GM18517 (cell line): ENCODE measurements around the gene TLX3.
"Not testable (repeated sequence)": the region's sequence is repeated elsewhere in the genome, so short reads cannot be mapped to it uniquely, and the experiment has no call there.

ENCODE experiments used
- ATAC-seq: cut with Tn5 transposase; IDR thresholded peaks from one replicate; pipeline ENCODE4 v1.9.1; 2021; ENCODE audit warnings: mild to moderate bottlenecking, moderate library complexity; ENCODE audit not compliant: unreplicated experiment

The TLX3 gene

DNA sequence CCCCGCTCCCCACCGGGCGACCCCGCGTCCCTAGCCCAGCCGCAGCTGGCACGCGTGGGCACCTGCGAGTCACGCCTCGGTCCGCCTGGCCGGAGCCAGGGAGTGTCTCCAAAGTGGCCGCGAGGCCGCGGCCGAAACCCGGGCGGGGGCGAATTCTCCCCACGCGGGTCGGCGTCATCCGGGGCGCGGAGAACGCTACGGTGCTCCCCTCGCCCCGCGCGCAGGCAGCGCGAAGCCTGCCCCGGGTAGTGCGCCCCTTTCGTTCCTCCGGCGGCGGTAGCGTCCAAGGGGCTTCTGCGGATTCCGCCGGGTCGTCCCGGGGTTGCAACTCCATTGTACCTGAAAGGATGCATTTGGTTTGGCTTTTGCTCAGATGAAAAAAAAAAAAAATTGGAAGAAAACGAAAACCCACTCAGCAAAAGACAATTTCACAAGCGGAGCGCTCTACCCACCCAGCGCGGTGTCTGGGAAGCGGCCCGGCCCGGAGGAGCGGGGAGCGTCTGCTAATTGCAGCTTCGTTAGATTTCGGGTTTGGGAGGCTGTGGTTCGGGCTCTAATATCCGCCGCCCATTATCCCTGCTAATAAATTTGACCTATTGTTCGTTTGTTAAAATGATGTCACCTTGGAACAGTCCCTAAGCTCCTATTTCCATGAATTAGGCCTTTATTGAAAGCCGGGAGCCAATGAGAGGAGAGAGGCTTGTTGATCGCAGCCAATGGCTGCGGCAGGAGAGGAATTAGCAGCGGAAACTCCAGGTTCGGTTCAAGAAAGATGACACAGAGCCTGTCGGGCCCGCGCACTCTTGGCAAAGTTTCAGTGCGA lies at the start of gene TLX3:
Gene TLX3, plus strand, starts transcription at position 796 of the 823 bp plus-strand sequence. CDS start 118 bp downstream, outside the sequence.
- ATAC-seq, result no peak

DNA sequence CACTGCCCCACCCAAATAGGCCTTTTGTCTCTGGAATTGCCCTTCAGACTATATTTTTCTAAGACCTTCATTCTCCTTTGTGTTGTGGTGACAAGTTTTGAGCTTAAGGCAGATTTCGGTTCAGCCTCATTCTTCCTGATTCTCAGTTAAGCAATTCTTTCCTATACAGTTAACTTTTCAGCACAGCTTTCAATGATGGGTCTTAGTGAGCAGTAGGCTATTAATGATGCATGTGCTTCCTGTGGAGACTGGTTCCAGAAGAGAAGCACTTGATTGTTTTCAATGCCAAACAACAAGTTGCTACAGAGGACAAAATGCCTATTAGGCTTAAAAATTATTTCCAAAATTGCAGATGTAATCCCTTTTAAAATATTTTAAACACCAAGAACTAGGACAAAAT lies 47.7 kb upstream of the TLX3 start:
- no peak for ATAC-seq

DNA sequence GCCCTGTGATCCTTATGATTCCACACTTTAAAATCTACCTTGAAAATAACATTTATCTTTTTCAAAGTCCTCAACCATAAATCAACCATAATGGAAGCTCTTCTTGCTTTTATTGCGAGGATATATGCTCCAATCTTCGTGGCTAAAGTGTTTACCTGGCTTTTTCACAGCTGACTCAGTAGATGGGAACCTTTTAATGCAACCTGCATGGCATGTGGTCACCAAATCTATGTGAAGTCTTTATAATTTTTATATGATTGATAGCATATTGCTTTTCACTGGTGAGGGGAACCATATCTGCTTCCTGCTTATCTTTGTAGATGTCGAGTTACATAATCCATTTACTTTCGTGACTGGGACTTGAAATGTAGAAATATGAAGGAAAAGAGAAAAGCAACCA lies 47.1 kb upstream of the TLX3 start:
- no peak for ATAC-seq

DNA sequence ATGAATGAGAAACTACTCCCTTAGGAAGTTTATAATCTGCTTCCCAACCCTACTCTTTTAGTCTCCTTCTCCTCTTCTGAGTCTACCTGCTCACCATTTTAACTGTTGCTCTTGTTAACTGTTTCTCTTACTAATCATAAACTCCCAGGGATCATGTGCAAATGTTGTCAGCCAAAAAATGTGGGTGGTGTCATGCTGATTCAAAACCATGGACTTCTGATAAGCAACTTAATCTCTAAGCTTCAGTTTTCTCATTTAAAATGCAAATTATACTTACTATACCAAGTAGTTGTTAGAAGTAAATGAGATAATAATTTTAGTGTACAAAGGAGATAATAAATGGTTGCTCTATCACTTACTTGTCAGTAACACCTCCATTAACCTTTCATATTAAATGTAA lies 45.9 kb upstream of the TLX3 start:
- no peak for ATAC-seq

DNA sequence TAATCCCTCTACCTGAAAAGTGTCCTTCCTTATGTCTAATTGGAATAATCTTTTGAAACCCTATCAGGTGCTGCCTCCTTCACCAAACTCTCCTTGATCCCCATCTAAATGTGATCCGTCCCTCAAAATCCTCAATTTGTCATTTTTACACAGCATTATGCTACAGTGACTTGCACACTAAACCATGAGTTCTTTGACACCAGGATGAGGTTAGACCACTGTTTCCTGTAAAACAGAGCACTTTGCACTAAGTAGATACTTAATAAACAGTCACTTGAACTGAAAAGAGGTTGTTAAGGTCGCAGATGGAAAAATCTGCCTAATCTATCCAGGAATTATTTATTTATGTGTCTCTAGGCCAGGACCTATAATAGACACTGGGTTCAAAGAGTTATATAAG lies 44.2 kb upstream of the TLX3 start:
- ATAC-seq, result no peak

DNA sequence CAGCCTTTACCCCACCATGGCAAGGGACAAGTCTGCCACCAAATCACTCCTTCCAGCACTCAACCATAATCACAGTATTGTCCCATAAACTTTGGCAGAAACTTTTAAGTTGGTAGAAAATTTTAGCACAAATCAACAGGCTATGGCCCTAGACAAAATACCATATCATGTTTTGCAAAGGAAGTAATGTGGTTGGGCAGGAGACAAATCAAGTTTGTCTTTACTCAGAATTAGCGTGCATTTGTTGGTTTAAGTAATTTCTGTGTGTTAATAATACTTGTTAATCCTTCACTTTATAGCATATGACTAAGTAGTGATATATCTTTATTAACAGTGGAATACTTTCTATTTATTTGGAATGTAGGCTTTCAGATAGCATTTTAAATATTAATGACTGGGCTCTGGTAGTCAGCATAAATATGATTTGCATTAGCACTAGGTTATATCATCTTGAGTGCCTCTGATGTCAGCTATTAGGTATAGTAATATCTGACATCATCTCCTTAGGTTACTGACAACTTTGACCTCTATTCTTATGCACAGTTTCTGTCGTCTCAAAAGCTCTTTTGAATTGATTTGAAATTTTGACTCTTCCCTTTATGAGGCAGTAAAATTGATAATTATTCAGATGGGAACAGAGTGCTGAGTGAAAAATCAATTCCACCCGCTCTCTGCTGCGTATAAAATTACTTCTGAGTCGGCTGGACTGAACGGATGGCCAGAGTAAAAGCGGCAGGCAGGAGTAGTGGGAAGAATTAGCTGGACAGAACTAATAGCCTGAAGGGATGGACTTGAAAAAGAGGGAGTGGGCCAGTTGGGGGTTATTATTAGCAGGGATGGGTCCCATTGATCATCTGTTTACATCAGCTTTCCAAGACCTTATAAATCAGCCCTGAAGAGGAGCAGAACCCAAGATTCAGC lies 40.1 kb upstream of the TLX3 start:
- no peak for ATAC-seq

DNA sequence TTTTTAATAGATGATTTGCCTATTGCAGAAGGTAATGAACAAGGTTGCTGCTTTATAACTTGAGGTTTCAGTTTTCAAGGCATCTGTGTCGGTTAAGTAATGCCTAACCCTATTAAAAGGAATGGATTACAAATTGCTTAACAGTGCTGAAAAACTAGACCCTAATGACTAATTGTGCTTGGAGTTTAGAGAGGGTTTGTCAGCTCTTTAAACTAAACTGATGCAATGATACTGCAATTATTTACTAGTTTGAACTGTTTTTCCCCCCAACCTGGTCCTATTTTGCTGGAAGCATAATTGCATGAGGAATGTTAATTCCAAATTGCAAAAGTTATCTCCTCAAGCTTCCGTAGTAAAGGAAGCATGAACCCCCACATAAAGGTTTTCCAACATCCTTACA lies 39.3 kb upstream of the TLX3 start:
- no peak for ATAC-seq

DNA sequence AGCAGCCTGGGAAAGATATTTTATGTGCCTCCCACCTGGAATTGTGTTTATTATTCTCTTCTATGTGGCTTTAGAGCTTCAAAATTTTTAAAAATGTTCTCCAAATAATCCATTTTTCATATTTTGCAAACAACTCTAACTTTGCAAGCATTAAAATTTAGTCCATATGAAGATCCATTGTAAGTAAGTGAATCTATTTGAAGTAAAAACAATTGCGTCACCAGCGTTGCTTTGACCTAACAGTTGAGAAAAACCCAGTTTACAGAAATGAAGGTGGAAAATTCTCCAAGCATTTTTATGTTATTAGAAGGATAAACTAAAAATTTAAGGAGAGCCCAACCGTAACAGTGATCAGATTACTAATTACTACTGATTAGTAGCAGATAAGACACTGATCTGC lies 38.9 kb upstream of the TLX3 start:
- ATAC-seq, result no peak

DNA sequence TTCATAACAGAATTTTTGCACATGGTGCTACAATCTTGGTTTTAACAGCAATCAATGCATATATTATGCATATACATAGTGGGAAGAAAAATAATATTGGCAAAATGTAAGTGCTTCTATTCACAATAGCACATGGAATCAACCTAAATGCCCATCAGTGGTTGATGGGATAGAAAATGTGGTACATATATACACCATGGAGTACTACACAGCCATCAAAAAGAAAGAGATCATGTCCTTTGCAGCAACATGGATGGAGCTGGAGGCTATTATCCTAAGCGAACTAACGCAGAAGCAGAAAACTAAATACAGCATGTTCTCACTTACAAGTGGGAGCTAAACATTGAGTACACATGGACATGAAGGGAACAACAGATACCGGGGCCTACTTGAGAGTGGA lies 37.2 kb upstream of the TLX3 start:
- ATAC-seq, result no peak

DNA sequence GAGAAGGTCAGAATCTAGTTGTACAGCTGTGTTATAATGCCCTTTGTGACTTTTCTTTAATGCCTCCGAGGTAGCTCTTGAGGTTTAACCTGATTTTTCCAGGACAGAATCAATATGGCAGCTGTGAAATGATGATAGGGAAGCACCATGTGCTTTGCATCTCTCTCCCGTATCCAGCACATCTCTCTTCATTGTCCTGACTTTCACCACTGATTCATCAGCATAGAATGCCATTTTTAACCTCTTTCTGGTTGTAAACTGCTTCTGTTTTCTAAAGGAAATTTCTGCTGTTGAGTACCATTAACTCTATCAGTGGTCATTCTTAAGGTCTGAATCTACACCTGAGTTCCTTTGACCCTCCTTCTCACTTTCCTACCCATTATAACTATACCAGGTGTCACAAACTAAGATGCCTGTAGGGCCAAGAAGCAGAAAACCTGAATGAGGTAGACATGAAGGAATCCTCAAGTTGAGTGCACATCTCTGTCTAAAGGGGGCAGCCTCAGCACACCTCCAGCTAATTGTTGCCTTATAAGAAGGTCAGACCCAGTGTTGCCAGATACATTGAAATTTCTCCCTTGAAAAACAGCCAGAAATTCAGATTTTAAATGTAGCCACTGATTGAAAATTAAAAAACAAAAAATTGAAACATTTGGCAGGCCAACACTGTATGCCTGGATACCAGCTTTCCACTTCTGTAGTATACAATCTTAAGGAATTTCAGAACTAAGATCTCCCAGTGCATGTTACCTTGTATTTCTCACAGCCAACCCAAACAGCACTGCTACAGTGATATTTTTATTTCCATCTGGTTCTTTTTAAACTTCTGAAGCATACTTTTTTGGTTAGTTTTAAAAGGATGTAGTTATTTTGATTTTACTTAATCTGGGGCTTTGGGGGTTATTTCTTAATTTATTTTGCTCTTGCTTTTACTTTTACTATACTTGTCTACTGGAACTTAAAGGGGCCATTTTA lies 35.8 kb upstream of the TLX3 start:
- ATAC-seq, result no peak

DNA sequence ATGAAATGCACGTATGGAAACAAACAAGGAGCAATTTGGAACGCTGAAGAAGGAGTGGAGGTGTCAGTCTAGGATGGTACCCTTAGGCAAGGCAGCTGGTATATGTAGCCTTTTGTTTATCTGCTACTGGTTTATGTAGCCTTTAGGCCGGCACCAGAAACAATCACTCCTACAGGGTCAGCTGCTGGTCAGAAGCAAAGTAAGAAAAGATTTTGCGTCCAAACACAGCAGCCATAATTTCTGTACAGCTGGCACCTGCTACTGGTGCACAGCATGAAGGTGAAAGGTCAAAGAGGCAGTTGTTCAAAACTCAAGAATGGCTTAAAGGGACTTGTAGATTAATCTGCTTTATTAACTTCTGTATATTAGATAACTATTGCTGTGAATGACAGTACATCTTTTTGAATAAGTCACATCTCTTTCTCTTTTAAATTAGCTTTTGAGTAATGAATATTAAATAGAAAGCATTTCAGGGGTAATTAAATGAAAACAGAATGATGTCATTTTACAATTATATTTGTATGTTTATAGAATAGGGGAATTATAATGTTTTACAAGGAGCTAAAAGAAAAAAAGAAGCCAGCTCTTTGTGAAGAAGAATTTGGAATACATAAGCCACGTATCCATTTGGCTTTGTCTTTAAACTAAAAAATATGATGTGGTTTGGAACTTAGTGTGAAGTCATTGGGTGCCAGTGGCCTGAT lies 33.1 kb upstream of the TLX3 start:
- no peak for ATAC-seq

DNA sequence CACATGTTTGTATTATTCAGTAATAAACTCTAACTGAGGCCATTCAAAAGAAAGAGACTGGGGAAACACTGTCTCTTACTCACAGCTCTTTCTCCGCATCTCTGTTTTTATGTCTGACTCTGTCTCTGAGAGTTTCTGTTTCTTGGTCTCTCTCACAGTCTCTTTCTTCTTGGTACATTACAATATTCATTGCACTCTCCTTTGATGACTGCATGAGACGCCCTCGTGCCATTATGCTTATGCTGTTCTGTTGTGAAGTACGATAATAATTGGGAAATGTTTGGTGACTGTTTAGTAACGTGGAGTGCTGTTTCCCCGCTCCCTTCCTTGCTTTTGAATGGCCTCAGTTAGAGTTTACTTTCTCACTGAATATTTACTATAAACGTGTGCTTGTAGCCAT lies 25.3 kb upstream of the TLX3 start:
- ATAC-seq, result no peak

DNA sequence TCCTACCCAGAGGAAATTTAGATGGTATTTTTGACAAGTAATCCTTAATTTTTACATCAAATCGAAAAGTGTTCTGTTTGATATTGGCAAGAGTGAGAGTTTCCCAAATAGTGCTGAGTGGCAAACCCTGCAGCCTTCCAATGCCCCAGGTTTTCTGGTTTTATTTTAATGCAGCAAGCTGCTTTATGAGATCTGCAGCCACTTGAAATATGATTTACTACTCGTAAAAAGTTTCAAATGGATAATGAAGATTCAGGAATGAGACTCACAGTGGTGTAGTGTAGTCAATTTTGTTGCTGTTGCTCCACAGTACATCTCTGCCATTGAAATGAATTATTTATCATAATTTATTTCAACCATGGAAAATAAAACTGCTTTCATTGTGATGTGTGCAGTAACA lies 23.6 kb upstream of the TLX3 start:
- ATAC-seq, result no peak

DNA sequence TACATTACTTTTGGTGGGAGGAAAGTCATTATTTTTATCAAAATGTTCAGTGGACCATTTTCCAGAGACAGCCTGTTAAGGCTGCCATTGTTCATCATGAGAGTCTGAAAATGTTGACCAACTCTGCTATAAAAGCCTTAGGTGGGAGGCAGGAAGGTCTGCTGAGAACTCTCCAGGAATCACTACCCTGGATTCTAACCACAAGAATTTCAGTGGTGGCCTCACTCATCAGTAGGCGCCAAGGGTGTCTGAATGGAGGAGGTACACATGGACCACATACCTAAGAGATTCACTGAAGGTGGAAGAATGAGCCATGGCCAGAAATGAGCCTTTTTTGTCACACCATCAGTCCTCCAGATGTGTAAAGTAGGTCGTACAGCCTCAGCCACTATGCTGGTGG lies 21.0 kb upstream of the TLX3 start:
- ATAC-seq, result no peak

DNA sequence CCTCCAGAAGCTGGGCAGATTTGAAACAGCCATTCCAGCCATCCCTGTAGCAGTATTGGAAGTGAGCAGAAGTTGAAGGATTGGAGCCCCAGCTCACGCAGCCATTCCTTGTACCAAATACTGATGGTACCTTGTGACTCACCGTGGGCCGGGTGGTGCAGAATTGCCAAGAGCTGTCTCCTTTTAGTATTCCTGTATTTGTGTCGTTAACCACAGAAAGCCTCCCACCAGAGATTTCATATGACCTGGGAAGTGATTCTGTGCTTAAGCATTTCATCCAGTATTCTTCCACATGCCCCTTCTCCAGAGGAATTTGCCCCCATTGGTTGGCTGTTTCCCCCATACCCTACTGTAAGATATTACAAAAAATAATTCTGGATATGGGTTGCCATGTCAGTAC lies 17.7 kb upstream of the TLX3 start:
- ATAC-seq, result no peak

DNA sequence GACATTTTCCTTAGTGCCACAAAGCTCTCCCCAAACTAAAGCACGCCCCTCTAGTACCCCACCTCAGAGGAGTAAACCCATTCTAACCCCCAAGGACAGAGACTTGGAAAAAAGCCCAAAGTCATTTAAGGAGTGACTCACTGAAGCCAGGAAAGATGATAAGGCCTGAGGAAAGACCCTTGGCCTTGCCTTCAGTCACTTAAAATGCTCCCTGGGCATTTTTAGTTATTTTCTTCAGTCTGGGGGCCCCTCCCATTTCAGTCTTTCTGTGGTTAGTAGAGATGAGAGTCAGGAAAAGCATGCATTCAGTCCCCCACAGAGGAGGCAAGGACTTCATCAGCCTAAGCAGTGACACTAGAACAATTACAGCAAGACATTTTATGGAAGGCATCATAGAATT lies 13.7 kb upstream of the TLX3 start:
- no peak for ATAC-seq

DNA sequence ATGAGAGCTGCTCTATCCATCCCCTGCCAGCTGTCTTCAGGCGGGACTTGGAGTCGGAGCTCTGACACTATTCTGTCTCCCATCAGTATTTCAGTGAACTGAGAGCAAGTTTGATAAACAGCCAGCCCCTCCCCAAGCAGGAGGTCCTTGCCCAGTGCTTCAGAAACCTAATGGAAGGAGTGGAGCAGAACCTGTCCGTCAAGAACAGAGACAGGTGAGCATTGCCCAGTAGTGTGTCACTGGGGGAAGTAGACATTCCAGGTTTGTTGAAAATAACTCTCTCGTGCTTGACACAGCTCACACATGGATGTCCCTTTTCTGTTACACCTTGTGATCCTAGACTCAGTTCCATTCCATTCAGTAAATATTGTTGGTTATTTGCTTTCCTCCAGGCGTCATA lies 13.2 kb upstream of the TLX3 start:
- no peak for ATAC-seq

DNA sequence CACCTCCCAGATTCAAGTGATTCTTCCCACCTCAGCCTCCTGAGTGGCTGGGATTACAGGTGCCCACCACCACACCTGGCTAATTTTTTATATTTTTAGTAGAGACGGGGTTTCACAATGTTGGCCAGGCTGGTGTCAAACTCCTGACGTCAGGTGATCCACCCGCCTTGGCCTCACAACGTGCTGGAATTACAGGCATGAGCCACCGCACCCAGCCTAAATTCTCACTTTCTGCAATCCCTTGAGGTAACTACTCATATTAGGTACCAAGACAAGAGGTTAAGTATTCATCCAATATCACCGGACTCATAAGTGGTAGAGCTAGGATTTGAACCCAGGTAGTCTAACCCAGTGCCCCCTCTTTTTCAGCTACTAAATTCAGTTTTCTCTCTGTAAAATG lies 11.1 kb upstream of the TLX3 start:
- not testable (repeated sequence) for ATAC-seq

DNA sequence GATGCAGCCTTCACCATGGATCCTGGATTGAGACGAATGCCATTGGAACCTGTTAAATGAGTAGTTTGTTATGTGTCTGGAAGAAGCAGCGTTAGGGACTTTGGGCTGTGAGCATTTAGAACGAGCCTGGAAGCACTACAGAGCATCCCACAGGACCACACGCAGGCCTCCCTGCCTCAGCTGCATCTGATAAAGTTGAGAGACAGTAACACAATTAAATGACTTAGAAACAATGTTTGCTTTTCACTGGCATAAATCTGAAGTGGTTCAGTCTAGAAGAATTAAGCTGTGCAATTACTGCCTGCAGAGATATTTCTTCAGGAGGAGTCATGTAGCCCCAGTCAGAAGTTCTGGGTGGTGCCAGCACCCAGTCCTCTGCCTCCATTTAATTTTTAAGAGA lies 9.8 kb upstream of the TLX3 start:
- no peak for ATAC-seq

DNA sequence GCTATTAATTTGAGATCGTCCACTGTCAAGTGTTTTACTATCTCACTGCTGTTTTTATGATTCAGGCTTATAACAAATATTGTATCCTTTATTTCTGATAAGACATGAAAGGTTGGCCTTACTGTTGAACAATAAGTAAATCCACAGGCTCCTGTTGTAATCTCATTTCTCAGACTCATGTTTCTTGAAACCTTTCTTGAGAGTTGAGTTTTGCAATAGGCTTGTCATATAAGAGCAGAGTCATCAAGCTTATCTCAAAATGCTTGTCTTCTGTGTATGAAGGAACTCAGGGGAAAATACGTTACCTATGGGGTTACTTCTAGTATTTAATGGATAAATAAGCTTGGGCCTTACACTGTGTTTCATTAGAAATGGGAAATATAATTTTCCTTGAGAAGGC lies 9.2 kb upstream of the TLX3 start:
- no peak for ATAC-seq
